ENCODE measurements around the gene AKAP8.

Gene AKAP8

DNA sequence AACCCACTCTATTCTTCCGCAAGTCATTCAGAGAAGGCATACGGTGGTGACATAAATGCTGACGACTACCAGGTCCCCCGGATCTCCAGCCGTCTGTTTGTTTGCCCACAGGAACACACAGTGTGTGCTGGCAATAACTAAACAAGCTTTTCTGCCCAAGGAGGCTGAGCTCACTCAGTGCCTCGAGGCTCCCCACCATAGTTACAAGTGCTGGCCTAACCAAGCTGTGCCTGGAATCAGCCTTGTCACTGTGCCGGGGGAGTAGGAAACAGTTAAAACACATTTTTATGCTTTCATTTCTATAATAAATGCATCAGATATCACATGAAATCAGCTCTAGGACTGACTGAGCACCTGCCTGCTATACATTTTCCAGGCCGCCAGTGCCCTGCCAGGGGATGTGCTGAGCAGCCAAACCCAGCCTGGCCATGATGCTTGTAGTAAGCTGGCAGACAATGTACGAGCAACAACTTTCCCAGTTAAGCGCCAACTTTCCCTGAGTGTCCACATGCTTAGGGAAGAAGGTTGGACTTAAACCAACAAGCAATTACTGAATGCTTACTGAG, 75.4 kb downstream of the AKAP8 start:
- in situ Hi-C loops (cut with MboI; ENCODE audit: low sequenced_read_pairs): no loop called here
